Esophagus mucosa (tissue), 1 donor: ENCODE measurements around the gene ZNF627. TPM values are rescaled to one million over a fixed set of nuclear protein-coding genes. Genes with fewer than 3 reads are reported as not detected.
"Not testable (repeated sequence)": the region's sequence is repeated elsewhere in the genome, so short reads cannot be mapped to it uniquely, and the experiment has no call there.

Experiments
- ATAC-seq: fragments of 200-7000 bp; cut with Tn5 transposase; one replicate; pipeline ENCODE4 v1.9.1; 2020
- total RNA-seq: library from RNA; stranded (reverse); gene quantifications from one replicate; pipeline ENCODE4 v1.2.4, GENCODE V29; 2023
- donor health status: DM: yes; HTN: yes; CAD: no.

The ZNF627 gene
- 4.1 TPM for total RNA-seq

- peak; percentile 100 for ATAC-seq
These were observed at the start of gene ZNF627 for GRCh38 chr19:11597202-11598102. TSS of gene ZNF627 (plus strand) at chr19:11597483. CDS start at chr19:11597628, 145 bp downstream.

GRCh38 chr19:11547929-11548700 lies 49.2 kb upstream of the ZNF627 start:
- ATAC-seq = no peak

- ATAC-seq = no peak
These were observed 47.8 kb upstream of the ZNF627 start for GRCh38 chr19:11549386-11549953.

- no peak for ATAC-seq
These were observed 47.0 kb upstream of the ZNF627 start for GRCh38 chr19:11550265-11550664.

GRCh38 chr19:11551603-11552235 lies 45.6 kb upstream of the ZNF627 start:
- no peak for ATAC-seq

GRCh38 chr19:11552666-11553372 lies 44.5 kb upstream of the ZNF627 start:
- ATAC-seq = no peak

GRCh38 chr19:11554160-11554559 lies 43.1 kb upstream of the ZNF627 start:
- ATAC-seq = no peak

GRCh38 chr19:11555246-11555645 lies 42.0 kb upstream of the ZNF627 start:
- no peak for ATAC-seq

- ATAC-seq = no peak
These were observed 40.5 kb upstream of the ZNF627 start for GRCh38 chr19:11556634-11557420.

- peak; percentile 97 for ATAC-seq
These were observed 38.1 kb upstream of the ZNF627 start, which contains the start of gene ELOF1 for GRCh38 chr19:11558881-11559828. TSS of gene ELOF1 (minus strand) at chr19:11559230. CDS start at chr19:11554347, 4,883 bp downstream.

- peak; percentile 51 for ATAC-seq
These were observed 36.8 kb upstream of the ZNF627 start for GRCh38 chr19:11560404-11561051.

- ATAC-seq = no peak
These were observed 33.8 kb upstream of the ZNF627 start for GRCh38 chr19:11563532-11563931.

- not testable (repeated sequence) for ATAC-seq
These were observed 33.0 kb upstream of the ZNF627 start for GRCh38 chr19:11564082-11564807.

- ATAC-seq = not testable (repeated sequence)
These were observed 31.7 kb upstream of the ZNF627 start for GRCh38 chr19:11565649-11565980.

GRCh38 chr19:11566164-11566563 lies 31.1 kb upstream of the ZNF627 start:
- ATAC-seq = no peak

- ATAC-seq = no peak
These were observed 27.2 kb upstream of the ZNF627 start for GRCh38 chr19:11570039-11570462.

GRCh38 chr19:11573354-11573753 lies 23.9 kb upstream of the ZNF627 start:
- ATAC-seq = not testable (repeated sequence)

- ATAC-seq = not testable (repeated sequence)
These were observed 23.5 kb upstream of the ZNF627 start for GRCh38 chr19:11573763-11574162.

- no peak for ATAC-seq
These were observed 22.6 kb upstream of the ZNF627 start for GRCh38 chr19:11574689-11575088.
